H1 (cell line): ENCODE results near the gene PHTF1. TPM values are rescaled to one million over a fixed set of nuclear protein-coding genes. Genes with fewer than 3 reads are reported as not detected.

Experiments used
- CTCF ChIA-PET: fragments of 300-600 bp; sonication (Branson Sonifier 250); formaldehyde crosslinking; loops from one replicate; lab custom pipeline; 2021; ENCODE audit not compliant: partially characterized antibody; lab: Charles Lee
- POLR2A ChIA-PET: fragments of 300-600 bp; sonication (Branson Sonifier 250); formaldehyde crosslinking; loops from one replicate; lab custom pipeline; 2021; ENCODE audit warnings: inconsistent platforms; ENCODE audit not compliant: partially characterized antibody; lab: Charles Lee
- DNase-seq, 2 experiments: peaks; one replicate each; pipeline versions ENCODE4 v3.0.0 to v3.0.0-alpha.2; 2010 to 2022; ENCODE audit warnings: low spot score in 2 of 2, low read depth in 1 of 2, mixed read lengths in 1 of 2
- FAIRE-seq: peaks from 2 replicates; lab custom pipeline; 2011; peaks lifted over from hg19 to GRCh38; lab: Jason Lieb, UNC
- H2AFZ ChIP-seq: 2 replicates; pipeline ENCODE4 v1.8.1; 2012; ENCODE audit warnings: low read length, inconsistent platforms
- H2AK5ac ChIP-seq: 2 replicates; pipeline ENCODE4 v1.6.1; 2013; ENCODE audit warnings: low read depth, low read length
- H2BK120ac ChIP-seq: replicated peaks from 2 replicates; pipeline ENCODE3; 2013; ENCODE audit warnings: low read depth, low read length, inconsistent platforms
- H2BK12ac ChIP-seq: 2 replicates; pipeline ENCODE4 v1.6.1; 2013; ENCODE audit warnings: low read depth, low read length
- H2BK15ac ChIP-seq: 2 replicates; pipeline ENCODE4 v1.6.1; 2013; ENCODE audit warnings: low read length
- H2BK20ac ChIP-seq: 2 replicates; pipeline ENCODE4 v1.6.1; 2013; ENCODE audit warnings: low read length
- H2BK5ac ChIP-seq: 2 replicates; pipeline ENCODE4 v1.6.1; 2013; ENCODE audit warnings: low read depth, low read length
- H3K14ac ChIP-seq: 2 replicates; pipeline ENCODE4 v1.6.1; 2013; ENCODE audit warnings: inconsistent platforms; ENCODE audit not compliant: insufficient read length
- H3K18ac ChIP-seq: 2 replicates; pipeline ENCODE4 v1.6.1; 2013; ENCODE audit warnings: low read length; ENCODE audit errors: extremely low read depth
- H3K23ac ChIP-seq: 2 replicates; pipeline ENCODE4 v1.6.1; 2013; ENCODE audit warnings: inconsistent platforms; ENCODE audit not compliant: insufficient read length
- H3K23me2 ChIP-seq: 2 replicates; pipeline ENCODE4 v1.6.1; 2013; ENCODE audit warnings: low read depth, low read length
- H3K27ac ChIP-seq: 2 replicates; pipeline ENCODE4 v1.6.1; 2011; ENCODE audit warnings: low read depth, low read length, inconsistent platforms
- H3K27me3 ChIP-seq, 4 experiments: replicated peaks in 1 of 4; 1 replicate in 1 of 4; 2 replicates in 3 of 4; pipeline versions ENCODE4 v1.6.1 to v1.8.1; 2011 to 2013; ENCODE audit warnings: low read length in 3 of 4, mild to moderate bottlenecking in 3 of 4, inconsistent platforms in 2 of 4, mixed read lengths in 2 of 4, moderate library complexity in 1 of 4; ENCODE audit not compliant: control insufficient read depth in 3 of 4, insufficient read depth in 3 of 4; ENCODE audit errors: extremely low read depth in 1 of 4
- H3K36me3 ChIP-seq, 4 experiments: 2 replicates each; pipeline versions ENCODE4 v1.6.1 to v1.8.1; 2011 to 2013; ENCODE audit warnings: mild to moderate bottlenecking in 4 of 4, low read length in 3 of 4, moderate library complexity in 2 of 4, control low read depth in 1 of 4, inconsistent platforms in 1 of 4; ENCODE audit not compliant: insufficient read depth in 4 of 4, control insufficient read depth in 2 of 4
- H3K4ac ChIP-seq: replicated peaks from 2 replicates; pipeline ENCODE3; 2013; ENCODE audit warnings: low read length, low read depth, mixed read lengths, inconsistent platforms; ENCODE audit not compliant: insufficient read length
- H3K4me1 ChIP-seq, 4 experiments: replicated peaks in 1 of 4; 1 replicate in 1 of 4; 2 replicates in 3 of 4; pipeline versions ENCODE4 v1.6.1 to v1.8.1; 2011 to 2013; ENCODE audit warnings: low read length in 3 of 4, inconsistent platforms in 2 of 4, mixed read lengths in 1 of 4; ENCODE audit not compliant: insufficient read depth in 4 of 4, control insufficient read depth in 3 of 4
- H3K4me2 ChIP-seq, 2 experiments: 2 replicates each; pipeline versions ENCODE4 v1.6.1 to v1.8.1; 2011 to 2013; ENCODE audit warnings: low read depth in 2 of 2, low read length in 2 of 2, control low read depth in 1 of 2, inconsistent platforms in 1 of 2, mild to moderate bottlenecking in 1 of 2; ENCODE audit not compliant: insufficient read depth in 1 of 2
- H3K4me3 ChIP-seq, 4 experiments: fragments of 200-600, 300-600 bp in 1 of 4; sonication (generic), shearing (Covaris generic), sonication (Bioruptor Twin) in 1 of 4; 2 replicates each; pipeline versions ENCODE4 v1.5.1 to v1.8.1; 2011 to 2016; ENCODE audit warnings: low read length in 4 of 4, low read depth in 3 of 4, control low read depth in 2 of 4, inconsistent platforms in 2 of 4, mild to moderate bottlenecking in 2 of 4, mixed read lengths in 1 of 4, moderate library complexity in 1 of 4; ENCODE audit not compliant: insufficient read depth in 2 of 4; ENCODE audit errors: extremely low read depth in 1 of 4
- H3K56ac ChIP-seq: replicated peaks from 2 replicates; pipeline ENCODE3; 2013; ENCODE audit warnings: low read depth, mild to moderate bottlenecking, mixed read lengths, low read length, inconsistent platforms; ENCODE audit not compliant: insufficient read length
- H3K79me1 ChIP-seq: 2 replicates; pipeline ENCODE4 v1.6.1; 2013; ENCODE audit warnings: low read depth, low read length, control low read depth
- H3K79me2 ChIP-seq, 2 experiments: 2 replicates each; pipeline versions ENCODE4 v1.6.1 to v1.8.1; 2012 to 2013; ENCODE audit warnings: low read length in 2 of 2, mild to moderate bottlenecking in 2 of 2, inconsistent platforms in 1 of 2; ENCODE audit not compliant: insufficient read depth in 2 of 2, control insufficient read depth in 1 of 2
- H3K9ac ChIP-seq, 4 experiments: replicated peaks in 1 of 4; 1 replicate in 1 of 4; 2 replicates in 3 of 4; pipeline versions ENCODE4 v1.6.1 to v1.8.1; 2011 to 2013; ENCODE audit warnings: low read depth in 3 of 4, low read length in 3 of 4, control low read depth in 2 of 4, mild to moderate bottlenecking in 2 of 4, moderate library complexity in 2 of 4, inconsistent platforms in 1 of 4; ENCODE audit errors: extremely low read depth in 1 of 4
- H3K9me3 ChIP-seq, 2 experiments: 2 replicates each; pipeline versions ENCODE4 v1.6.1 to v1.8.1; 2012 to 2013; ENCODE audit warnings: mild to moderate bottlenecking in 2 of 2, moderate library complexity in 2 of 2, control low read depth in 1 of 2, inconsistent platforms in 1 of 2, low read depth in 1 of 2, low read length in 1 of 2, mixed read lengths in 1 of 2; ENCODE audit not compliant: insufficient read depth in 2 of 2
- H4K20me1 ChIP-seq, 2 experiments: replicated peaks in 1 of 2; 2 replicates each; pipeline versions ENCODE3 to v1.8.1; 2011 to 2013; ENCODE audit warnings: inconsistent platforms in 2 of 2, low read length in 2 of 2, mild to moderate bottlenecking in 1 of 2; ENCODE audit not compliant: insufficient read depth in 2 of 2, control insufficient read depth in 1 of 2
- H4K5ac ChIP-seq: 2 replicates; pipeline ENCODE4 v1.6.1; 2013; ENCODE audit warnings: low read length, low read depth, mixed read lengths, inconsistent platforms; ENCODE audit not compliant: insufficient read length
- H4K8ac ChIP-seq: 2 replicates; pipeline ENCODE4 v1.8.0; 2013; ENCODE audit warnings: mild to moderate bottlenecking, moderate library complexity, low read length, inconsistent platforms; ENCODE audit not compliant: insufficient read depth; ENCODE audit errors: extremely low read depth
- H4K91ac ChIP-seq: replicated peaks from 2 replicates; pipeline ENCODE3; 2013; ENCODE audit warnings: low read length, mixed read lengths, inconsistent platforms; ENCODE audit not compliant: insufficient read length
- BACH1 ChIP-seq: IDR thresholded peaks from 2 replicates; pipeline ENCODE4 v1.6.1; 2012; ENCODE audit warnings: low read length, improper control_type of control experiment
- CREB1 ChIP-seq: IDR thresholded peaks from 2 replicates; pipeline ENCODE4 v1.6.1; 2012; ENCODE audit warnings: inconsistent platforms
- EGR1 ChIP-seq: IDR thresholded peaks from 2 replicates; pipeline ENCODE4 v1.6.1; 2011; ENCODE audit warnings: low read depth, low read length, borderline replicate concordance
- EP300 ChIP-seq, 2 experiments: IDR thresholded peaks; 1 replicate in 1 of 2; 2 replicates in 1 of 2; pipeline ENCODE4 v1.6.1; 2011 to 2012; ENCODE audit warnings: low read depth in 2 of 2, low read length in 2 of 2, mild to moderate bottlenecking in 2 of 2, borderline replicate concordance in 1 of 2, inconsistent platforms in 1 of 2, moderate library complexity in 1 of 2
- EZH2 ChIP-seq: fragments of 200-600 bp; sonication (generic); IDR thresholded peaks from 2 replicates; pipeline ENCODE4 v1.7.1; 2012; ENCODE audit warnings: low read depth, mild to moderate bottlenecking, moderate library complexity, low read length, inconsistent platforms; ENCODE audit not compliant: severe bottlenecking
- FOSL1 ChIP-seq: IDR thresholded peaks from 2 replicates; pipeline ENCODE4 v1.6.1; 2011; ENCODE audit warnings: mild to moderate bottlenecking, low read depth, low read length, moderate library complexity; ENCODE audit not compliant: insufficient read depth
- GTF2F1 ChIP-seq: IDR thresholded peaks from 2 replicates; pipeline ENCODE4 v1.6.1; 2012; ENCODE audit warnings: low read depth, low read length, improper control_type of control experiment, borderline replicate concordance
- JUND ChIP-seq: IDR thresholded peaks from 2 replicates; pipeline ENCODE4 v1.6.1; 2011; ENCODE audit warnings: mild to moderate bottlenecking, improper control_type of control experiment, low read length
- PHF8 ChIP-seq: fragments of 200-600 bp; sonication (generic); conservative IDR thresholded peaks from 2 replicates; pipeline ENCODE4 v1.7.1; 2012; ENCODE audit warnings: low read depth, mild to moderate bottlenecking, inconsistent platforms, low read length, moderate library complexity
- RFX5 ChIP-seq: IDR thresholded peaks from 2 replicates; pipeline ENCODE4 v1.6.1; 2011; ENCODE audit warnings: low read depth, low read length, improper control_type of control experiment, borderline replicate concordance
- SP2 ChIP-seq: IDR thresholded peaks from 2 replicates; pipeline ENCODE4 v1.6.1; 2012; ENCODE audit warnings: mild to moderate bottlenecking, low read length, inconsistent platforms
- WGBS, 2 experiments: shearing (Covaris generic) in 1 of 2; methylation state at CpG; one replicate each; pipeline versions ENCODE4 v1.1.6 to v1.1.7; 2013 to 2015; ENCODE audit warnings: low lambda C conversion rate in 2 of 2, mixed read lengths in 2 of 2, inconsistent platforms in 1 of 2, low coverage in 1 of 2, missing lambda C conversion rate in 1 of 2; ENCODE audit not compliant: insufficient replicate concordance in 2 of 2, insufficient coverage in 1 of 2, insufficient read length in 1 of 2; ENCODE audit errors: extremely low coverage in 1 of 2, missing lambda C conversion rate in 1 of 2; 5-methylcytosine and 5-hydroxymethylcytosine counted together
- polyA plus RNA-seq, 7 experiments: library from polyadenylated mRNA; depleted of rRNA in 3 of 7; stranded (reverse) in 5 of 7; unstranded in 2 of 7; fragments of >200 nt in 5 of 7; fragments of 200-250 nt in 2 of 7; gene quantifications; 1 replicate in 5 of 7; 2 replicates in 1 of 7; 4 replicates in 1 of 7; pipeline versions ENCODE4 v1.2.1 to v1.2.3, GENCODE V29; 2011 to 2013; ENCODE audit warnings: missing spikeins in 2 of 7, mixed read lengths in 2 of 7
- total RNA-seq: library from RNA; stranded (reverse); fragmentation: NEBNext Ultra II Directional; extraction: Animal tissue kit (Norgen Biotek cat#: 25700); gene quantifications from 2 replicates; pipeline ENCODE4 v1.2.1, GENCODE V29; 2021
- TF ChIP-seq, protein P1 (sequence below): IDR thresholded peaks from 2 replicates; pipeline ENCODE4 v1.6.1; 2011; ENCODE audit warnings: low read depth, mild to moderate bottlenecking, low read length; ENCODE audit not compliant: insufficient read depth

PHTF1 gene
- total and polyA plus RNA-seq, 2 of the 8 experiments (the other 6 are each of a cell fraction or from before 2014, with no cell fraction given), result 9.1 to 26.9 TPM

DNA sequence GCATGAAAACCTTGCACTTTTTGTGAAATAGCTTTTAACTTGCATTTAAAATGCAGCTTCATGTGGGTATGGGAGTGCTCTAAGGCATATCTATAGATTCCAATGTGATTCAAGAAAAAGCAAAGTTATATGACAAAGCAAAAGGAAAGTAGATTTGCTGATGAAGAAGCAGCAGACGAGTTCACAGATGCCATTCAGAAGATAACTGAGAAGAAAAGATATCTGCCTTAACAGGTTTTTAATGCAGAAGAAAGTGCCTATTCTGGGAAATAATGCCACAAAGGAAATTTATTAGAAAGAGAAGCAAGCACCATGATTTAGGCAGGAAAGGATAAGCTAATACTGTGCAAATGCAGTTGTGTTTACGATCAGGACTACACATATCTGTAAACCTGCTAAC is 68.1 kb downstream of the PHTF1 start:
- no peak overlapping the region for H3K4me3 ChIP-seq
- no peak overlapping the region for H3K9ac ChIP-seq
- H2AK5ac ChIP-seq, result no peak overlapping the region
- H3K4me1 ChIP-seq, result no peaks in the 10 kb centered on the region
- CTCF ChIA-PET, result no interaction called here
- peaks cover 2% of the 10 kb centered on the region; the same call in 1 of the 2 replicates for H3K23me2 ChIP-seq
- POLR2A ChIA-PET, result no interaction called here
- no peak overlapping the region for H2BK20ac ChIP-seq
- no peak overlapping the region for H2AFZ ChIP-seq
- no peak overlapping the region for H3K27ac ChIP-seq
- peaks cover 4 to 10% of the 10 kb centered on the region in 2 experiments; a peak in 3 of 4 replicates for H3K9me3 ChIP-seq
- 97% methylated on average over 2 of the region's 2 CpGs; no CpG with 5 or more reads in 1 of the 2 experiments for WGBS, 2 experiments
- H3K79me2 ChIP-seq, result no peaks in the 10 kb centered on the region
- H4K20me1 ChIP-seq, result no peaks in the 10 kb centered on the region
- no peak overlapping the region for H3K18ac ChIP-seq
- FAIRE-seq, result no peak
- H3K56ac ChIP-seq, result no peak overlapping the region
- DNase-seq, result no peak
- no peak overlapping the region for H3K4ac ChIP-seq
- no peak overlapping the region for H2BK12ac ChIP-seq
- no peak overlapping the region for H2BK5ac ChIP-seq
- H4K91ac ChIP-seq, result no peak overlapping the region
- no peaks in the 10 kb centered on the region for H3K79me1 ChIP-seq
- H4K8ac ChIP-seq, result no peak overlapping the region
- no peak overlapping the region for H4K5ac ChIP-seq
- no peak overlapping the region for H3K4me2 ChIP-seq
- no peak overlapping the region for H2BK120ac ChIP-seq
- no peaks in the 10 kb centered on the region for H3K27me3 ChIP-seq
- no peak overlapping the region for H3K23ac ChIP-seq
- peaks cover 0 to 15% (median 3%) of the 10 kb centered on the region in 4 experiments; a peak in 4 of 8 replicates for H3K36me3 ChIP-seq
- no peak overlapping the region for H3K14ac ChIP-seq
- no peak overlapping the region for H2BK15ac ChIP-seq
- TF ChIP-seq RFX5 (no peak), EZH2 (no peak), EP300 (IDR thresholded peaks at IDR 0.05; ENCODE audit: borderline replicate concordance in 1 of 2, low read depth in 2 of 2, low read length in 2 of 2) (no peak), CREB1 (no peak), EGR1 (no peak), BACH1 (no peak), PHF8 (no peak), SP2 (no peak), JUND (no peak), FOSL1 (no peak), GTF2F1 (no peak)
- TF ChIP-seq, protein P1, sequence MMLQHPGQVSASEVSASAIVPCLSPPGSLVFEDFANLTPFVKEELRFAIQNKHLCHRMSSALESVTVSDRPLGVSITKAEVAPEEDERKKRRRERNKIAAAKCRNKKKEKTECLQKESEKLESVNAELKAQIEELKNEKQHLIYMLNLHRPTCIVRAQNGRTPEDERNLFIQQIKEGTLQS, result no peak
